PC-9 (cell line): ENCODE results near the gene PAIP1.

Source experiments
- EZH2 ChIP-seq: fragments of 200-600 bp; sonication (generic); IDR thresholded peaks from 2 replicates; pipeline ENCODE4 v1.8.0; 2017; ENCODE audit warnings: antibody characterized with exemption, low read depth
- TF ChIP-seq, protein P1 (sequence below): fragments of 200-600 bp; sonication (generic); conservative IDR thresholded peaks from 2 replicates; pipeline ENCODE4 v1.6.1; 2017; ENCODE audit warnings: mixed run types, antibody characterized with exemption, mild to moderate bottlenecking, moderate library complexity

DNA sequence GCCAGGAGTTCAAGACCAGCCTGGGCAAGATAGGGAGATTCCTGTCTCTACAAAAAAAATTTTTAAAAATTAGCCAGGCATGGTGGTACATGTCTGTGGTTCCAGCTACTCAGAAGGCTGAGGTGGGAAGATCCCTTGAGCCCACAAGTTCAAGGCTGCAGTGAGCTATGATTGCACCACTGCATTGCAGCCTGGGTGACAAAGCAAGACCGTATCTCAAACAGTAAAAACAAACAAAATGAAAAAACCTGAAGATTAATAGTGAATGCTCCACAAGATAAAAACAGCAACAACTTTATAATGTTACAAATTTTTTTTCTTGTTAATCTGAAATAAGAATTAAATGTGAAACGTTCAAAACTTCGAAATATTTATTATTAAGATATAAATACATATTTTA is 70.5 kb downstream of the PAIP1 start:
- TF ChIP-seq, protein P1, sequence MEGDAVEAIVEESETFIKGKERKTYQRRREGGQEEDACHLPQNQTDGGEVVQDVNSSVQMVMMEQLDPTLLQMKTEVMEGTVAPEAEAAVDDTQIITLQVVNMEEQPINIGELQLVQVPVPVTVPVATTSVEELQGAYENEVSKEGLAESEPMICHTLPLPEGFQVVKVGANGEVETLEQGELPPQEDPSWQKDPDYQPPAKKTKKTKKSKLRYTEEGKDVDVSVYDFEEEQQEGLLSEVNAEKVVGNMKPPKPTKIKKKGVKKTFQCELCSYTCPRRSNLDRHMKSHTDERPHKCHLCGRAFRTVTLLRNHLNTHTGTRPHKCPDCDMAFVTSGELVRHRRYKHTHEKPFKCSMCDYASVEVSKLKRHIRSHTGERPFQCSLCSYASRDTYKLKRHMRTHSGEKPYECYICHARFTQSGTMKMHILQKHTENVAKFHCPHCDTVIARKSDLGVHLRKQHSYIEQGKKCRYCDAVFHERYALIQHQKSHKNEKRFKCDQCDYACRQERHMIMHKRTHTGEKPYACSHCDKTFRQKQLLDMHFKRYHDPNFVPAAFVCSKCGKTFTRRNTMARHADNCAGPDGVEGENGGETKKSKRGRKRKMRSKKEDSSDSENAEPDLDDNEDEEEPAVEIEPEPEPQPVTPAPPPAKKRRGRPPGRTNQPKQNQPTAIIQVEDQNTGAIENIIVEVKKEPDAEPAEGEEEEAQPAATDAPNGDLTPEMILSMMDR = no peak
- no peak for TF ChIP-seq EZH2
